ENCODE results near the gene CDKL1. TPM values are rescaled to one million over a fixed set of nuclear protein-coding genes. Genes with fewer than 3 reads are reported as not detected.

The CDKL1 gene
- total and polyA plus RNA-seq, 2 donors (not counting 1 experiment from before 2014, with no cell fraction given), result 5.3 to 7.9 TPM

DNA sequence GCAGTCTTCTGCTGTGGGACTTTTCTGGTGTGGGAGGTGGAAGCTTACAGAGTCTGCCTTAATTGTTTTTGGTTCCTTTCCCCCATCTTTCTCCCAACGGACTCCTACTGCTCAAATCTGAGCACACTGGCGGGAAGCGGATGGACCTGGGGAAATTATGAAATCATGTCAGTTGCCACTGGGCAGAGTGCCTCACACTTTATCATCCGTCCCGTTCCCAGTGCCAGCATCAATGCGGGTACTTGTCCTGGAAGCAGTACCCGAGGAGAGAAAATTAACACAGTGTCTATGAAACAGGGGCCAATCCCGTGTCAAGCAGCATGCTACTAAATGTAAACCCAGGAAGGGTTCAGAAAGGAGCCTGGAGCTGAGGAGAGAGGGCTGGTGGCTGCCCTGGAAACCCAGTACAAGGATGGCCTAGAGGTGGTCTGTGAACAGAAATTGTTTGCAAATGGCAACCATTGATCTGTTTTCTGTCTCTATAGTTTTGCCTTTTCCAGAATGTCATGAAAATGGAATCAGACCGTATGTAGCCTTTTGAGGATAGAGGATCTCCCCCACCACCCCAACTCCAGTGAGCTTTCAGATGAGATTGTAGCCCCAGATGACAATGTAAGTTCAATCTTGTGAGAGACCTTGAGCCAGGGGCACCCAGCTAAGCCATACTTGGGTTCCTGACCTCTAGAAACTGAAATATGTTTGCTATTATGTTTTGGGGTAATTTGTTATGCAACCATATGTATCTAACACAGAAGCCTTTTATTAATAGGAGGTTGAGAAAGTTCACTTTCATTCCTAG is 908 bp upstream of the CDKL1 start:
- Histone ChIP-seq H3K9me3 (ENCODE audit: control extremely low read depth in 1 of 3, control insufficient read depth in 2 of 3, insufficient read depth in 1 of 3, low read length in 2 of 3) (no peaks in the 10 kb centered on the region), H3K4me1 (ENCODE audit: control insufficient read depth in 2 of 2, insufficient read depth in 2 of 2, low read length in 2 of 2) (peaks cover 11 to 24% of the 10 kb centered on the region in 2 donors), H3K4me2 (replicated peaks; ENCODE audit: low read depth, low read length, poor library complexity, severe bottlenecking) (peak overlapping the region; percentile 94), H3K27ac (ENCODE audit: low read length in 2 of 2) (no peak overlapping the region), H3K9ac (ENCODE audit: low read length) (peak overlapping the region; percentile 81), H2AFZ (ENCODE audit: insufficient read depth, low read depth, low read length, poor library complexity, severe bottlenecking) (peak overlapping the region; percentile 91), H3K36me3 (replicated peaks in 1 of 2; ENCODE audit: control extremely low read depth in 1 of 2, control insufficient read depth in 1 of 2, extremely low read depth in 1 of 2, insufficient read depth in 2 of 2, low read length in 1 of 2) (no peaks in the 10 kb centered on the region), H4K20me1 (ENCODE audit: control insufficient read depth, insufficient read depth, low read length, poor library complexity, severe bottlenecking) (no peaks in the 10 kb centered on the region), H3K79me2 (ENCODE audit: control insufficient read depth, insufficient read depth, low read length) (no peaks in the 10 kb centered on the region), H3K4me3 (ENCODE audit: control extremely low read depth in 1 of 5, extremely low read depth in 1 of 5, insufficient read depth in 1 of 5, low read depth in 2 of 5, low read length in 4 of 5) (peak overlapping the region in 3 of 5 experiments; percentile 63 to 76 (median 69)), H3K27me3 (replicated peaks in 1 of 4; ENCODE audit: control extremely low read depth in 1 of 4, control insufficient read depth in 3 of 4, insufficient read depth in 4 of 4, low read length in 3 of 4) (no peaks in the 10 kb centered on the region)
- Mint-ChIP-seq H3K27me3 (peaks cover 2% of the 10 kb centered on the region), H3K4me3 (peak overlapping the region; percentile 90), H3K4me1 (peaks cover 41% of the 10 kb centered on the region), H3K9me3 (ENCODE audit: insufficient read depth) (no peaks in the 10 kb centered on the region), H3K27ac (peak overlapping the region; percentile 39)
- POLR2A ChIA-PET, result interaction anchor here (1.3 kb wide), 1 partner anchor 34 kb away, joined by 4 read pairs; no protein-coding TSS in a partner anchor
- no peak for TF ChIP-seq EZH2 (IDR thresholded peaks at IDR 0.05; ENCODE audit: borderline replicate concordance, insufficient read depth, low read depth, low read length, poor library complexity, severe bottlenecking)
- no peak for TF ChIP-seq CTCF (IDR thresholded peaks at IDR 0.05)
- ATAC-seq (ENCODE audit: low read depth) (no peak), DNase-seq (no peak)
- WGBS (ENCODE audit: insufficient coverage), result 68% methylated on average over 8 of the region's 9 CpGs
- intact Hi-C loops (cut with micrococcal nuclease), result loop anchor here (2.0 kb wide), 2 partner anchors 33 to 55 kb away; no protein-coding TSS in a partner anchor
- CTCF ChIA-PET, result interaction anchor here (1.0 to 1.3 kb wide), 3 partner anchors 77 to 253 kb away, joined by 3 read pairs; no protein-coding TSS in a partner anchor

DNA sequence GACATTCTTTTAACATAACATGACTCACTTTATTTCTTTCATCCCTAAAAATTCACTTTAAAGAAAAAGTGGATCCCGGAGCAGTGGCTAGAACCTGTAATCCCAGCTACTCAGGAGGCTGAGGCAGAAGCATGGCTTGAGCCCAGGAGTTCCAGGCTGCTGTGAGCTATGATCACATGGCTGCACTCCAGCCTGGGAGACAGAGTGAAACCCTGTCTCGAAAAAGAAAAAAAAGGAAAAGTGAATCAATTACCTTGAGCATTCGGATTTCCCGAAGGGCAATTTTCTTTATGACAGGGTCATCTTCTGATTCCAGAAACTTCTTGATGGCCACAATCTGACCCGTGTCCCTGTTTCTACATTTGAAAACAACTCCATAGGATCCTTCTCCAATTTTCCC is 1.2 kb downstream of the CDKL1 start:
- no peaks in the 10 kb centered on the region for H3K36me3 ChIP-seq (replicated peaks in 1 of 2; ENCODE audit: control extremely low read depth in 1 of 2, control insufficient read depth in 1 of 2, extremely low read depth in 1 of 2, insufficient read depth in 2 of 2, low read length in 1 of 2)
- peak overlapping the region; percentile 94 for H3K4me2 ChIP-seq (replicated peaks; ENCODE audit: low read depth, low read length, poor library complexity, severe bottlenecking)
- ChIA-PET CTCF (interaction anchor here (1.5 kb wide), 1 partner anchor 74 kb away, joined by 10 read pairs; no protein-coding TSS in a partner anchor), POLR2A (interaction anchor here (0.7 kb wide), 1 partner anchor 16 kb away, joined by 12 read pairs; no protein-coding TSS in a partner anchor)
- TF ChIP-seq CTCF (IDR thresholded peaks at IDR 0.05) (no peak), EZH2 (IDR thresholded peaks at IDR 0.05; ENCODE audit: borderline replicate concordance, insufficient read depth, low read depth, low read length, poor library complexity, severe bottlenecking) (no peak)
- intact Hi-C loops (cut with micrococcal nuclease), result no loop called here
- H3K79me2 ChIP-seq (ENCODE audit: control insufficient read depth, insufficient read depth, low read length), result no peaks in the 10 kb centered on the region
- ATAC-seq (ENCODE audit: low read depth) (no peak), DNase-seq (no peak)
- no peaks in the 10 kb centered on the region for H3K27me3 ChIP-seq (replicated peaks in 1 of 4; ENCODE audit: control extremely low read depth in 1 of 4, control insufficient read depth in 3 of 4, insufficient read depth in 4 of 4, low read length in 3 of 4)
- 86% methylated on average over 4 of the region's 5 CpGs for WGBS (ENCODE audit: insufficient coverage)
- H3K27ac Mint-ChIP-seq, result no peak overlapping the region
- H4K20me1 ChIP-seq (ENCODE audit: control insufficient read depth, insufficient read depth, low read length, poor library complexity, severe bottlenecking), result no peaks in the 10 kb centered on the region
- H3K4me3 ChIP-seq (ENCODE audit: control extremely low read depth in 1 of 5, extremely low read depth in 1 of 5, insufficient read depth in 1 of 5, low read depth in 2 of 5, low read length in 4 of 5), result no peak overlapping the region
- no peak overlapping the region for H3K9ac ChIP-seq (ENCODE audit: low read length)
- no peak overlapping the region for H3K27ac ChIP-seq (ENCODE audit: low read length in 2 of 2)
- H3K4me1 ChIP-seq (ENCODE audit: control insufficient read depth in 2 of 2, insufficient read depth in 2 of 2, low read length in 2 of 2), result peaks cover 11 to 24% of the 10 kb centered on the region in 2 donors
- H3K9me3 Mint-ChIP-seq (ENCODE audit: insufficient read depth), result no peaks in the 10 kb centered on the region
- no peaks in the 10 kb centered on the region for H3K9me3 ChIP-seq (ENCODE audit: control extremely low read depth in 1 of 3, control insufficient read depth in 2 of 3, insufficient read depth in 1 of 3, low read length in 2 of 3)
- H2AFZ ChIP-seq (ENCODE audit: insufficient read depth, low read depth, low read length, poor library complexity, severe bottlenecking), result no peak overlapping the region
- H3K27me3 Mint-ChIP-seq, result peaks cover 2% of the 10 kb centered on the region
- peaks cover 39% of the 10 kb centered on the region for H3K4me1 Mint-ChIP-seq
- peak overlapping the region; percentile 93 for H3K4me3 Mint-ChIP-seq
